ENCODE data around the gene HIRA. TPM values are rescaled to one million over a fixed set of nuclear protein-coding genes. Genes with fewer than 3 reads are reported as not detected.

Gene HIRA
- total RNA-seq, 2 donors from 2014 or later: 10.6 to 12.9 TPM

DNA sequence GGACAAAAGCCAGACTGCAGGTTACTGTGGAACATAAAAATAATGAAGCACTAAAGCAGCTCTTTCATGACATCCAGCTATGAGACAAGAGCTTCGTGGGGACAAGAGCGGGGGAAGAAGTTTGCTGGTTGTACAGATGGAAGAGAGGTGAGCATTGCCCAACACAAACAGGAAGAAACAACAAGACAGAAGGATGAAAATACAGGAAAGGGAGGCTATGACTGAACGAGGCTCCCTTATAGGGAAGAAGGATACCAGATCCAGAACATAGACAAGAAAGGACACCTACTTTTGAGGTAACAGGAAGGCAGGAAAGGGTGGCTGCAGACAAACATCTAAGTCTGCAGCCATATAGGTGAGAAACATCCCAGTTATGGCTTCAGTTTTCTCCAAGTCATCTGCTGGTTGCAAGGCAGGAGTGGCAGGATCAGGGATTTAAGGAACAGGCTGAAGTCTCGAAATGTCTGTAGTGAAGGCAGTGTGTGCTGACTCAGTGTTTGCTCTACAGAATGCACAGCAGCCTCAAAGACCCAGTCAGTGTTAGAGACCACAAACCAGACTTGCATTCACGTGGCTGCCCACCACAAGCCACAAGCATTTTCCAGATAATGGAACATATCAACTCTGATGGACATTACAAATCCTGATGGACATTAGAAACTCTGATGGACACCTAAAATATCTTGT is 141.9 kb downstream of the HIRA start:
- no peak overlapping the region for H3K4me3 ChIP-seq
- WGBS, 2 donors: 79 to 83% methylated on average over 5 of the region's 5 CpGs
- H3K9me3 ChIP-seq: no peaks in the 10 kb centered on the region
- peaks cover 17% of the 10 kb centered on the region for H3K4me1 ChIP-seq
- H3K27me3 ChIP-seq: no peaks in the 10 kb centered on the region
- TF ChIP-seq CTCF (IDR thresholded peaks at IDR 0.05) (no peak), POLR2A (IDR thresholded peaks at IDR 0.05) (no peak)
- H3K27ac ChIP-seq: no peak overlapping the region
- H3K36me3 ChIP-seq (replicated peaks in 1 of 2; ENCODE audit: insufficient read depth in 1 of 2, low read depth in 2 of 2): no peaks in the 10 kb centered on the region
- intact Hi-C loops (cut with DNase I): loop anchor here (10.0 kb wide), 1 partner anchor 105 kb away; no protein-coding TSS in a partner anchor
- ATAC-seq (no peak), DNase-seq (no peak)

- TF ChIP-seq CTCF (IDR thresholded peaks at IDR 0.05) (no peak), POLR2A (IDR thresholded peaks at IDR 0.05) (no peak)
- no peak overlapping the region for H3K4me3 ChIP-seq
- H3K9me3 ChIP-seq: no peaks in the 10 kb centered on the region
- no peak for ATAC-seq
- no peaks in the 10 kb centered on the region for H3K36me3 ChIP-seq (replicated peaks in 1 of 2; ENCODE audit: insufficient read depth in 1 of 2, low read depth in 2 of 2)
- intact Hi-C loops (cut with DNase I): loop anchor here (10.0 kb wide), 1 partner anchor 103 kb away; no protein-coding TSS in a partner anchor
- WGBS, 2 donors: 66 to 80% methylated on average over 4 of the region's 4 CpGs
- DNase-seq: no peak
- peaks cover 17% of the 10 kb centered on the region for H3K4me1 ChIP-seq
- no peaks in the 10 kb centered on the region for H3K27me3 ChIP-seq
- no peak overlapping the region for H3K27ac ChIP-seq
These were observed 143.6 kb downstream of the HIRA start for GRCh38 chr22:19287889-19288288.

- Histone ChIP-seq H3K27ac (no peak overlapping the region), H3K27me3 (no peaks in the 10 kb centered on the region), H3K9me3 (no peaks in the 10 kb centered on the region), H3K4me3 (no peak overlapping the region), H3K36me3 (replicated peaks in 1 of 2; ENCODE audit: insufficient read depth in 1 of 2, low read depth in 2 of 2) (no peaks in the 10 kb centered on the region), H3K4me1 (peaks cover 10% of the 10 kb centered on the region)
- intact Hi-C loops (cut with DNase I): loop anchor here (10.0 kb wide), 1 partner anchor 102 kb away; no protein-coding TSS in a partner anchor
- DNase-seq (no peak), ATAC-seq (no peak)
- no peak for TF ChIP-seq CTCF (IDR thresholded peaks at IDR 0.05)
- WGBS, 2 donors: 46 to 49% methylated on average over 5 of the region's 5 CpGs
These were observed 144.3 kb downstream of the HIRA start for GRCh38 chr22:19287076-19287707.

DNA sequence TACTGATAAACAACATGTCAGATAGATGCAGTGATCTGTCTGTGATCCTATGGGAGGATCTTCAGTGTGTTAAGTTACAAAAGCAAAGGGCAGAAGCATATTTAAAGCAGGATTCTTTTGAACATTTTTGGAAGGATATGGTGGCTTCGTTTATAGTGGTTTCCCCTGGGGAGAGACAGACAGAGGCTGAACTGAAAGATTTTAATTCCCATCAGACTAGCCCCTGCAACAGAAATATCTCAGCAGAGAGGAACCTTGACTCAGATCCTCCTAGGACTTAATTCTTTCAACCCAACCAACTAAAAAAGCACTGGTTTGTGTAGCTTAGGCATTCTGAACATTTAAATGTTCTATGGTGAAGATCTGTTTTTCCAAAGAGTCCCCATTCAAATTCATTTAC is 145.7 kb downstream of the HIRA start:
- ATAC-seq: no peak
- intact Hi-C loops (cut with DNase I): loop anchor here (10.0 kb wide), 1 partner anchor 101 kb away; no protein-coding TSS in a partner anchor

More for the DNA sequence above, 145.7 kb downstream of the HIRA start:
- Histone ChIP-seq H3K4me1 (peaks cover 8% of the 10 kb centered on the region), H3K27me3 (no peaks in the 10 kb centered on the region), H3K36me3 (replicated peaks in 1 of 2; ENCODE audit: insufficient read depth in 1 of 2, low read depth in 2 of 2) (no peaks in the 10 kb centered on the region), H3K9me3 (no peaks in the 10 kb centered on the region), H3K27ac (no peak overlapping the region), H3K4me3 (no peak overlapping the region)
- TF ChIP-seq CTCF (IDR thresholded peaks at IDR 0.05) (no peak), POLR2A (IDR thresholded peaks at IDR 0.05) (no peak)
- no peak for DNase-seq
- 44 to 60% methylated on average over 1 of the region's 1 CpG for WGBS, 2 donors

Small RNA genes within 50 kb of the gene (small RNA-seq; reads per million reads assigned to genes)
- gene RN7SL168P: not detected

Other genes starting within 250 kb of the HIRA start
- 1 to 10 TPM in 1 of 2 donors, under 1 TPM in 1; 0.66 to 2.3 TPM for gene CLTCL1, start 140.0 kb downstream of the HIRA start, total RNA-seq
- gene MRPL40, start 812 bp upstream of the HIRA start, total RNA-seq: 10 to 100 TPM in 1 of 2 donors, 1 to 10 TPM in 1; 4.0 to 13.5 TPM
- 10 to 100 TPM; 36.1 to 49.8 TPM for gene C22orf39, start 16.0 kb upstream of the HIRA start, total RNA-seq
- gene UFD1, start 47.5 kb upstream of the HIRA start, total RNA-seq: 10 to 100 TPM; 13.2 to 27.2 TPM
- gene CDC45, start 48.2 kb upstream of the HIRA start, total RNA-seq: not detected
- 10 to 100 TPM; 36.9 to 80.4 TPM for gene CLDN5, start 92.7 kb upstream of the HIRA start, total RNA-seq